LNCaP clone FGC (cell line): Measurements from ENCODE around the gene APOL2.

ENCODE experiments used
- DNase-seq: peaks from one replicate; pipeline ENCODE4 v3.0.0-alpha.2; 2011; ENCODE audit warnings: low read depth
- H3K4me3 ChIP-seq: 2 replicates; pipeline ENCODE4 v1.5.1; 2011; ENCODE audit warnings: mild to moderate bottlenecking, low read depth, low read length, control low read depth
- TF ChIP-seq, protein P1 (sequence below): IDR thresholded peaks from 2 replicates; pipeline ENCODE4 v1.5.1; 2012; ENCODE audit warnings: mild to moderate bottlenecking; ENCODE audit not compliant: control insufficient read depth, insufficient read depth; ENCODE audit errors: extremely low read depth

The APOL2 gene

GRCh38 chr22:36221799-36222751 lies 17.3 kb downstream of the APOL2 start:
- no peak for DNase-seq
- no peak overlapping the region for H3K4me3 ChIP-seq
- TF ChIP-seq, protein P1, sequence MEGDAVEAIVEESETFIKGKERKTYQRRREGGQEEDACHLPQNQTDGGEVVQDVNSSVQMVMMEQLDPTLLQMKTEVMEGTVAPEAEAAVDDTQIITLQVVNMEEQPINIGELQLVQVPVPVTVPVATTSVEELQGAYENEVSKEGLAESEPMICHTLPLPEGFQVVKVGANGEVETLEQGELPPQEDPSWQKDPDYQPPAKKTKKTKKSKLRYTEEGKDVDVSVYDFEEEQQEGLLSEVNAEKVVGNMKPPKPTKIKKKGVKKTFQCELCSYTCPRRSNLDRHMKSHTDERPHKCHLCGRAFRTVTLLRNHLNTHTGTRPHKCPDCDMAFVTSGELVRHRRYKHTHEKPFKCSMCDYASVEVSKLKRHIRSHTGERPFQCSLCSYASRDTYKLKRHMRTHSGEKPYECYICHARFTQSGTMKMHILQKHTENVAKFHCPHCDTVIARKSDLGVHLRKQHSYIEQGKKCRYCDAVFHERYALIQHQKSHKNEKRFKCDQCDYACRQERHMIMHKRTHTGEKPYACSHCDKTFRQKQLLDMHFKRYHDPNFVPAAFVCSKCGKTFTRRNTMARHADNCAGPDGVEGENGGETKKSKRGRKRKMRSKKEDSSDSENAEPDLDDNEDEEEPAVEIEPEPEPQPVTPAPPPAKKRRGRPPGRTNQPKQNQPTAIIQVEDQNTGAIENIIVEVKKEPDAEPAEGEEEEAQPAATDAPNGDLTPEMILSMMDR: peak; percentile 81

DNA sequence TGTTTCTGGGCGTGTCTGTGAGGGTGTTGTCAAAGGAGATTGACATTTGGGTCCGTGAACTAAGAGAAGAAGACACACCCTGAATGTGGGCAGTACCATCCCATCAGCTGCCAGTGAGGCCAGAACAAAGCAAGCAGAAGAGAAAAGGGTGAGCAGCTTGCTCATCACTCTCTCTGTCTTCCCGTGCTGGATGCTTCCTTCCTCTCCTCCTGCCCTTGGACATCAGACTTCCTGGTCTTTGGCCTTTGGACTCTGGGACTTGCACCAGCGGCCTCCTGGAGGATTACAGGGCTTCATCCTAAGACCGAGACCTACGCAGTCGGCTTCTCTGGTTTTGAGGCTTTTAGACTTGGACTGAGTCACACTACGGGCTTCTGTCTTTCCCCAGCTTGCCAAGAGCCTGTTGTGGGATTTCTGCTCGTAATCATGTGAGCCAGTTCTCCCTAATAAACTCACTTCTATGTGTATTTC lies 18.8 kb downstream of the APOL2 start:
- TF ChIP-seq, protein P1: no peak
- no peak for DNase-seq
- no peak overlapping the region for H3K4me3 ChIP-seq

DNA sequence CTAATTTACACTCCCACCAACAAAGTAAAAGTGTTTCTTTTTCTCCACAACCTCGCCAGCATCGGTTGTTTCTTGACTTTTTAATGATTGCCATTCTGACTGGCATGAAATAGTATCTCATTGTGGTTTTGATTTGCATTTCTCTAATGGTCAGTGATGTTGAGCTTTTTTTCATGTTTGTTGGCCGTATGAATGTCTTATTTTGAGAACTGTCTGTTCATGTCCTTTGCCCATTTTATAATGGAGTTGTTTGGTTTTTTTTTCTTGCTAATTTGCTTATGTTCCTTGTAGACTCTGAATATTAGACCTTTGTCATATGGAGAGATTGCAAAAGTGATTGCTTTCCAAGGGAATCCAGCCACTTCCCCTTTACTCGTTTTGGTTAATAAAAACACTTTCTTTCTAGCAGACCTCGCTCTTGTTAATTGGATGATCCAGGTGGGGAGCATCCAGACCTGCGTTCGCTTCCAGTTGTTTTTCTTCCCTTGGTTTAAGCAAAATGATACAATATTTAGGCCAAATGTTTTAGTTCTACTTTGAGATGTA lies 20.6 kb downstream of the APOL2 start:
- H3K4me3 ChIP-seq: no peak overlapping the region
- TF ChIP-seq, protein P1: no peak
- no peak for DNase-seq

GRCh38 chr22:36215981-36216380 lies 23.3 kb downstream of the APOL2 start:
- H3K4me3 ChIP-seq: no peak overlapping the region
- TF ChIP-seq, protein P1: no peak
- DNase-seq: no peak

- TF ChIP-seq, protein P1: no peak
- DNase-seq: no peak
These were observed 25.7 kb downstream of the APOL2 start for GRCh38 chr22:36213586-36213985.

GRCh38 chr22:36212901-36213300 lies 26.4 kb downstream of the APOL2 start:
- TF ChIP-seq, protein P1: no peak

More at GRCh38 chr22:36213586-36213985, 25.7 kb downstream of the APOL2 start:
- H3K4me3 ChIP-seq: no peak overlapping the region

More at GRCh38 chr22:36212901-36213300, 26.4 kb downstream of the APOL2 start:
- H3K4me3 ChIP-seq: no peak overlapping the region
- DNase-seq: no peak
